NOMO-1 treated with DMSO at 0.1 percent for 48 hours (cell line): ENCODE results near the gene ABLIM2.
"Not testable (repeated sequence)": the region's sequence is repeated elsewhere in the genome, so short reads cannot be mapped to it uniquely, and the experiment has no call there.

ENCODE experiments used
- DNase-seq: peaks from one replicate; lab custom pipeline; 2025; ENCODE audit not compliant: unreplicated experiment; lab: John Stamatoyannopoulos, UW

The ABLIM2 gene

GRCh38 chr4:8142556-8142955, 16.1 kb downstream of the ABLIM2 start:
- DNase-seq: no peak

GRCh38 chr4:8141935-8142334, 16.7 kb downstream of the ABLIM2 start:
- DNase-seq: no peak

GRCh38 chr4:8140915-8141314, 17.7 kb downstream of the ABLIM2 start:
- no peak for DNase-seq

GRCh38 chr4:8139726-8140125, 18.9 kb downstream of the ABLIM2 start:
- DNase-seq: not testable (repeated sequence)

- DNase-seq: no peak
Observed at GRCh38 chr4:8136972-8137710, 21.5 kb downstream of the ABLIM2 start.

GRCh38 chr4:8136529-8136928, 22.1 kb downstream of the ABLIM2 start:
- DNase-seq: no peak

GRCh38 chr4:8135666-8136065, 22.9 kb downstream of the ABLIM2 start:
- no peak for DNase-seq

- DNase-seq: no peak
Observed at GRCh38 chr4:8133897-8134563, 24.6 kb downstream of the ABLIM2 start.

- DNase-seq: no peak
Observed at GRCh38 chr4:8132947-8133705, 25.5 kb downstream of the ABLIM2 start.

GRCh38 chr4:8132400-8132799, 26.2 kb downstream of the ABLIM2 start:
- no peak for DNase-seq

GRCh38 chr4:8131826-8132225, 26.8 kb downstream of the ABLIM2 start:
- no peak for DNase-seq

- no peak for DNase-seq
Observed at GRCh38 chr4:8131210-8131609, 27.4 kb downstream of the ABLIM2 start.

- no peak for DNase-seq
Observed at GRCh38 chr4:8130346-8131066, 28.1 kb downstream of the ABLIM2 start.

GRCh38 chr4:8129785-8130184, 28.8 kb downstream of the ABLIM2 start:
- DNase-seq: no peak

GRCh38 chr4:8129136-8129535, 29.5 kb downstream of the ABLIM2 start:
- no peak for DNase-seq

GRCh38 chr4:8128100-8128856, 30.3 kb downstream of the ABLIM2 start:
- DNase-seq: no peak

- no peak for DNase-seq
Observed at GRCh38 chr4:8127051-8127826, 31.4 kb downstream of the ABLIM2 start.

- DNase-seq: no peak
Observed at GRCh38 chr4:8126523-8126922, 32.1 kb downstream of the ABLIM2 start.

GRCh38 chr4:8125526-8126056, 33.0 kb downstream of the ABLIM2 start:
- DNase-seq: no peak

- no peak for DNase-seq
Observed at GRCh38 chr4:8123870-8124269, 34.7 kb downstream of the ABLIM2 start.
